DOHH2 (cell line): ENCODE results near the gene ZNF415.
"Not testable (repeated sequence)": the region's sequence is repeated elsewhere in the genome, so short reads cannot be mapped to it uniquely, and the experiment has no call there.

Source experiments
- CTCF ChIP-seq: fragments of 200-600 bp; sonication (generic); IDR thresholded peaks from one replicate; pipeline ENCODE4 v1.5.1; 2014; ENCODE audit warnings: antibody characterized with exemption, mild to moderate bottlenecking, low read depth, low read length; ENCODE audit not compliant: poor library complexity, severe bottlenecking
- EZH2phosphoT487 ChIP-seq: fragments of 200-600 bp; sonication (generic); IDR thresholded peaks from 2 replicates; pipeline ENCODE4 v1.6.1; 2017; ENCODE audit warnings: borderline replicate concordance, mild to moderate bottlenecking, antibody characterized with exemption, low read length, moderate library complexity, mixed read lengths

DNA sequence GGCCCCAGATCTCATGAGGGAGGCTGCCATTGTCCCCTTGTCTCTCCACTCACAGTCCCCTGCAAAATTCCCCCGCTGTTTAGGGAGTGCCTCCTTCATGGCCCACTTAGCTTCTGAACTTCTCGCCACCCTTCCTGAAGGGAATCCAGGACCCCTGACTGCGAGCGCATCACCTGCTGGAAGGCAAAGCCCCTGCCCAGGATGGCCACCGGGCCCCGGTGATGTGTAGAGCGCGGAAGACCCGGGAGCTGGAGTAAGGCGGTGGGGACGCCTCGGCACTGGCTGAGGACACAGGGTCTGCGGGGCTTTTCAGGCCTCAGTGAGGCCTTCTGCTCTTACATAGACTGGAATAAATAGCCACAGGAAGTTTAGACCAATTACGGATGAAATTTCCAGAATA is 34.1 kb downstream of the ZNF415 start:
- TF ChIP-seq EZH2phosphoT487, CTCF: not testable (repeated sequence)
